Measurements from ENCODE around the gene GALK1. TPM values are rescaled to one million over a fixed set of nuclear protein-coding genes. Genes with fewer than 3 reads are reported as not detected.

The GALK1 gene
- total and polyA plus RNA-seq, 2 of the 13 experiments (the other 11 are each of a cell fraction or from before 2014, with no cell fraction given), result 59.9 to 93.6 TPM

- TF ChIP-seq MED8 (CRISPR knock-in tag; IDR thresholded peaks at IDR 0.05; ENCODE audit: insufficient replicate concordance), result peak; percentile 79
- TF ChIP-seq ZNF891 (CRISPR knock-in tag; IDR thresholded peaks at IDR 0.05), result peak; percentile 3
- TF ChIP-seq HNRNPK (IDR thresholded peaks at IDR 0.05; ENCODE audit: low read depth, low read length, poor library complexity, severe bottlenecking), result peak; percentile 72
- TF ChIP-seq, protein P1, sequence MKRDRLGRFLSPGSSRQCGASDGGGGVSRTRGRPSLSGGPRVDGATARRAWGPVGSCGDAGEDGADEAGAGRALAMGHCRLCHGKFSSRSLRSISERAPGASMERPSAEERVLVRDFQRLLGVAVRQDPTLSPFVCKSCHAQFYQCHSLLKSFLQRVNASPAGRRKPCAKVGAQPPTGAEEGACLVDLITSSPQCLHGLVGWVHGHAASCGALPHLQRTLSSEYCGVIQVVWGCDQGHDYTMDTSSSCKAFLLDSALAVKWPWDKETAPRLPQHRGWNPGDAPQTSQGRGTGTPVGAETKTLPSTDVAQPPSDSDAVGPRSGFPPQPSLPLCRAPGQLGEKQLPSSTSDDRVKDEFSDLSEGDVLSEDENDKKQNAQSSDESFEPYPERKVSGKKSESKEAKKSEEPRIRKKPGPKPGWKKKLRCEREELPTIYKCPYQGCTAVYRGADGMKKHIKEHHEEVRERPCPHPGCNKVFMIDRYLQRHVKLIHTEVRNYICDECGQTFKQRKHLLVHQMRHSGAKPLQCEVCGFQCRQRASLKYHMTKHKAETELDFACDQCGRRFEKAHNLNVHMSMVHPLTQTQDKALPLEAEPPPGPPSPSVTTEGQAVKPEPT (CRISPR knock-in tag; IDR thresholded peaks at IDR 0.05; ENCODE audit: low read depth), result peak; percentile 79; the same call in 1 of the 2 replicates
- TF ChIP-seq KDM4B (CRISPR knock-in tag; IDR thresholded peaks at IDR 0.05), result no peak
- TF ChIP-seq SSRP1 (CRISPR knock-in tag; IDR thresholded peaks at IDR 0.05), result no peak; the same call in 1 of the 2 replicates
- TF ChIP-seq ZNF878 (CRISPR knock-in tag; IDR thresholded peaks at IDR 0.05), result no peak; the same call in 1 of the 2 replicates
- TF ChIP-seq ZNF530 (CRISPR knock-in tag; IDR thresholded peaks at IDR 0.05; ENCODE audit: low read depth), result no peak
- TF ChIP-seq UBTF (CRISPR knock-in tag; IDR thresholded peaks at IDR 0.05), result peak; percentile 48; the same call in 1 of the 2 replicates
- peak; percentile 54; the same call in 1 of the 2 replicates for TF ChIP-seq ZBTB38 (CRISPR knock-in tag; IDR thresholded peaks at IDR 0.05)
- peak; percentile 93 for TF ChIP-seq ZBTB2 (CRISPR knock-in tag; IDR thresholded peaks at IDR 0.05; ENCODE audit: low read depth)
- TF ChIP-seq EZH2 (conservative IDR thresholded peaks at IDR 0.05; ENCODE audit: low read depth, low read length), result no peak
- TF ChIP-seq KAT7 (CRISPR knock-in tag; IDR thresholded peaks at IDR 0.05; ENCODE audit: borderline replicate concordance), result no peak; the same call in 1 of the 2 replicates
- TF ChIP-seq, protein P2, sequence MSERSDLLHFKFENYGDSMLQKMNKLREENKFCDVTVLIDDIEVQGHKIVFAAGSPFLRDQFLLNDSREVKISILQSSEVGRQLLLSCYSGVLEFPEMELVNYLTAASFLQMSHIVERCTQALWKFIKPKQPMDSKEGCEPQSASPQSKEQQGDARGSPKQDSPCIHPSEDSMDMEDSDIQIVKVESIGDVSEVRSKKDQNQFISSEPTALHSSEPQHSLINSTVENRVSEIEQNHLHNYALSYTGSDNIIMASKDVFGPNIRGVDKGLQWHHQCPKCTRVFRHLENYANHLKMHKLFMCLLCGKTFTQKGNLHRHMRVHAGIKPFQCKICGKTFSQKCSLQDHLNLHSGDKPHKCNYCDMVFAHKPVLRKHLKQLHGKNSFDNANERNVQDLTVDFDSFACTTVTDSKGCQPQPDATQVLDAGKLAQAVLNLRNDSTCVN (CRISPR knock-in tag; IDR thresholded peaks at IDR 0.05; ENCODE audit: borderline replicate concordance), result 0 out of 2 replicates have a peak, but pooled peaks have one; percentile 38
- TF ChIP-seq, protein P3, sequence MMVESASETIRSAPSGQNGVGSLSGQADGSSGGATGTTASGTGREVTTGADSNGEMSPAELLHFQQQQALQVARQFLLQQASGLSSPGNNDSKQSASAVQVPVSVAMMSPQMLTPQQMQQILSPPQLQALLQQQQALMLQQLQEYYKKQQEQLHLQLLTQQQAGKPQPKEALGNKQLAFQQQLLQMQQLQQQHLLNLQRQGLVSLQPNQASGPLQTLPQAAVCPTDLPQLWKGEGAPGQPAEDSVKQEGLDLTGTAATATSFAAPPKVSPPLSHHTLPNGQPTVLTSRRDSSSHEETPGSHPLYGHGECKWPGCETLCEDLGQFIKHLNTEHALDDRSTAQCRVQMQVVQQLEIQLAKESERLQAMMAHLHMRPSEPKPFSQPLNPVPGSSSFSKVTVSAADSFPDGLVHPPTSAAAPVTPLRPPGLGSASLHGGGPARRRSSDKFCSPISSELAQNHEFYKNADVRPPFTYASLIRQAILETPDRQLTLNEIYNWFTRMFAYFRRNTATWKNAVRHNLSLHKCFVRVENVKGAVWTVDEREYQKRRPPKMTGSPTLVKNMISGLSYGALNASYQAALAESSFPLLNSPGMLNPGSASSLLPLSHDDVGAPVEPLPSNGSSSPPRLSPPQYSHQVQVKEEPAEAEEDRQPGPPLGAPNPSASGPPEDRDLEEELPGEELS (CRISPR knock-in tag; IDR thresholded peaks at IDR 0.05), result peak; percentile 37; the same call in 1 of the 2 replicates
- TF ChIP-seq RFX5 (IDR thresholded peaks at IDR 0.05; ENCODE audit: low read depth, low read length), result no peak
- no peak for TF ChIP-seq IKZF1 (IDR thresholded peaks at IDR 0.05)
- TF ChIP-seq ZNF180 (CRISPR knock-in tag; IDR thresholded peaks at IDR 0.05; ENCODE audit: borderline replicate concordance, low read depth), result no peak
- TF ChIP-seq ZSCAN25 (CRISPR knock-in tag; IDR thresholded peaks at IDR 0.05), result peak; percentile 49; the same call in 1 of the 2 replicates
- TF ChIP-seq KAT8 (CRISPR knock-in tag; IDR thresholded peaks at IDR 0.05), result no peak
Measured at GRCh38 chr17:75753514-75754377, 11.2 kb downstream of the GALK1 start (continued).

All from HepG2 (cell line).